Measurements from ENCODE around the gene ADAMTS10.
"Not testable (repeated sequence)": the region's sequence is repeated elsewhere in the genome, so short reads cannot be mapped to it uniquely, and the experiment has no call there.

ADAMTS10 gene

DNA sequence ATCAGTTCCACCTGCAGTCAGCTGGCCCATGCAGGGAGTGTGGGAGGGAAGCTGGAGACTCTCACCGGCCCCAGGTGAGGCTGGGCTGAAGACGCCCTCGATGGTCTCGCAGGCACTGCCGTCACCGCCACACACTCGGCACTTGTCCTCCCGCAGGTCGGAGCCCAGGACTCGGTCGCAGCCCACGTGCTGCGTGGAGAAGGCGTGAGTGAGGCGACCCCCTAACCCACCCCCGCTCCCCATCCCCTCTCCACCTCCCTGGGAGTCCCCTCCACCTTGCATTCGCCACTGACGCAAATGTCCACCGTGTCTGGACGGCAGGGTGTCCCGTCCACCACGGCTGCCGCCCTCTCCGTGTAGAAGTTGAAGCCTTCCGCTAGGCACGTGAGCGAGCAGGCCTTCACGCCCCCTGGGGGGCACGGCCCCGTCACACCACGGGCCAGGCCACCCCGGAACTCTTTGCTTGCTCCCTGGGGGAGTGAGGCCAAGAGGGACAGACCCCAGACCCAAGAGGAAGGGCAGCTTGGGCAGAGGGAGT is 21.3 kb downstream of the ADAMTS10 start:
- DNase-seq = no peak

DNA sequence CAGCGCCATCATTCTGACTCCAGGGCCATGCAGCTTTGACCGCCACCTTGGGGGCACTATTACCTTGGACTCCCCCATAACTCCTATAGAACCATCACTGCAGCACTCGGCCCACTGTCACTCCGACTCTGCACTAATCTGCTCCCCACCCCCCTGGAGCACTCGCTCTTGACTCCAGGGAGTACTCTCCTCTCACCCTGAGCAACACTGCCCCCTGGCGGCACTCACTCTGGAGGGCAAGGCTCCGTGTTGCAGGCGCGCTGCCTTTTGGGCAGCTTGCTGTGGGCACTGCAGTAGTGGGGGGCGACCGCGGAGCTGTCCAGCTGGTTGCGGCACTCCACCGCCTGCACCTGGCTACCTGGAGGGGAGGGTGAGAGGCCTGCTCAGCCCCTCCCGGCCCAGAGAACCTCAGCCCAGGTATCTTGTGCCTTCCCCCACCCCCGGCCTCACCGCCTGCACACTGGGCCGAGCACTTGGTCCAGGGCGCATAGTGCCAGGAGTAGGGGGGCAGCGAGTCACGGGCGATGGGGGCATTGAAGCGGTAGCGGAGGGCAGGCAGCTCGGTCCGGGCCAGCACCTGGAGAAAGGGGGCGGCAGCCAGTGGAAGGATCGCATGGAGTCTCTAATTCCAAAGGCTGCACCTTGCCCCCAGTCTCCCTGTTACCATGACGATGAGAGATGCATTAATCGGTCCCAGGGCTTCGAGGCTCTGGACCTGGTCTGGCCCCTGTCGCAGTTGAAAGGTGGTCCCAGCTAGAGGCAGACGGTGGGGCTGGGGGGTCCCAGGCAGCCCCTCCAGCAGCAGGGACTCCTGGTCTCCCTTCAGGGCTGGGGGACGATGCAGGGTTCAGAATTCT is 24.4 kb downstream of the ADAMTS10 start:
- DNase-seq = peak; percentile 77

DNA sequence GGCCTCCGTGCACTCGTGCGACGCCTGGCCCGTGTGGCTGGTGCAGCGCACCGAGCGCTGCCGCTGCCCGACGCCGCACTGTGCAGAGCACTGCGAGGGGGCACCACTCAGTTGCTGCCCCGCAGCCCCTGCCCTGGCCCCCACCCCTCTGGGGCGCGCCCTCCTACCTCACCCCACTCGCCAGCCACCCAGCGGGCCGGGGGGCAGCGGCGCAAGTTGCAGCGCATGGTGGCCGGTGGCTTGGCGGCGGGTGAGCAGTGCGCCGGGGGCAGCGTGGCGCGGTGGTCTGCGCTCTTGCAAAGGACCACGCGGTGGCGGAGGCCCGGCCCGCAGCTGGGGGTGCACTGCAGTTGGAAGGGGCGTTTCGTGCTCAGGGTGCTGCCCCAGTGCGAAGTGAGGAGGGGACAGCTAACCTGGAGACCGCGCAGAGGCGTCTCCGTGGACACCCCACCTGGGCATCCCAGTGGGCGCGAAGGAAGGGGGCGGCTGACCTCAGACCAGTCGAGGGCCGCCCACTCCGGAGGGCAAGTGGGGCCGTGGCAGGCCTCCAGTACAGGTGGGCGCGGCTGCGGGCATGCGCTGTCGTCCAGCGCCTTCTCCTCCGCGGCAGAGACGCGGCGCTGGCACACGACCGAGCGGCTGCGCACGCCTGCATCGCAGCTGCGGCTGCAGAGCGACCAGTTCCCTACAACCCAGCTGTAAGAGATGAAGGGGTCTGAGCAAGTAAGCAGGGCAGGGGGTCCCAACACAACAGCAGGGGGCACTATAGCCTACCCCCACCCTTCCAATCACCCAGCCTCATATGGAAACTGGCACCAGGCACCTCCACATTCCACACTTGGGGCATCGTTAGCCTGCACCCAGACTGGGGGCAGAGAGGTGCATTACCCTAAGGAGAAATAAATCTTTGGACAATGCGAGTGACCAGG is 25.3 kb downstream of the ADAMTS10 start:
- DNase-seq = no peak

DNA sequence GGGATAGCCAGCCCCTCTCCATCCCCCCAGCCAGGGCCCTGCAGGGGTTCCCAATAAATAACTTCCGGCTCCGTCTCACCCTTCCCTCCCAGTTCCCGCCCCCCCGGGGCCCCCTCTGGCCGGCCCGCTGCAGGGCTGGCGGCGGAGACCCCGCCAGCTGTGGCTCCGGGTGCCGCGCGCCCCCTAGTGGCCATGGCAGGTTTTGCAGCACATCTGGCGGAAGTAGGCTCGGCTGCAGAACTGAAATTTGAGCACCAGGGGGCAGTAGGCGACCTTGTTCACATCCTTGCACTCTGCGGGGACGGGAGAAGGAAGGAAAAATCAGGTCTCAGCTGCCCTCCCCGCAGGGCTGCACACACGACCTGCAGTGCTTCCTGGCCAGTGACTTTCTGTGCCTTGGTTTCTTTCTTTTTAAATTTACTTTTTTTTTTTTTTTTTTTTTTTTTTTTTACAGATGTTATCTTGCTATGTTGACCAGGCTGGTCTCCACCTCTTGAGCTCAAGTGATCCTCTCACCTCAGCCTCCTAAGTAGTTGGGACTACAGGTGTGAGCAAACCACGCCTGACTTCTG is 29.7 kb downstream of the ADAMTS10 start:
- DNase-seq = peak; percentile 90

DNA sequence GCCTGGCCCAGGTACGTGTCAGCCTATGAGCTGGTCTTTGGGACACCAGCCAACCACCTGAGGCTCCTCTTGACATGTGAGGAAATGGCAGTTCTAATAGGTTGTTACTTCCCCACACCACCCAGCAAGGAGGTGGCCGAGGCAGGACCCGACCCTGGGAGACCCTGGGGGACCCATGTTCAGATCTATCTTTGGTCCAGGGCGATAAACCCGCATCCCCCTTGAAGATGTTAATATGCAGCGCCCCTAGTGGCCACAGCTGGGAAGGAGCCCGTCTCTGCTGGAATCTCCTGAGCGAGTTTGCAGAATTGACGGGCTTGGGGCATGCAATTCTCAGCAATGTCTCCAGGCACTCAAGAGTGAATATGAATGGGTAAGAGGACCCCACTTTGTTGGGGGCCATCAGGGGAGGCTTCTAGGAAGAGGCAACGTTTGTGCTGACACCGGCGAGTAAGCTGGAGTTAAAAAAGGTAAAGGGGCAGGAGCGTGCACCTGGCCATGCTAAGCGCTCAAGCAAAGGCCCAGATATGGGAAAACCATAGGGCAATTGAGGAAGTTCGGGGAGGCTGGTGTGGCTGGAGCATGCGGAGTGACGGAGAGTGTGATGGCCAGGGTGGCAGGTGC is 31.8 kb downstream of the ADAMTS10 start:
- peak; percentile 89 for DNase-seq

DNA sequence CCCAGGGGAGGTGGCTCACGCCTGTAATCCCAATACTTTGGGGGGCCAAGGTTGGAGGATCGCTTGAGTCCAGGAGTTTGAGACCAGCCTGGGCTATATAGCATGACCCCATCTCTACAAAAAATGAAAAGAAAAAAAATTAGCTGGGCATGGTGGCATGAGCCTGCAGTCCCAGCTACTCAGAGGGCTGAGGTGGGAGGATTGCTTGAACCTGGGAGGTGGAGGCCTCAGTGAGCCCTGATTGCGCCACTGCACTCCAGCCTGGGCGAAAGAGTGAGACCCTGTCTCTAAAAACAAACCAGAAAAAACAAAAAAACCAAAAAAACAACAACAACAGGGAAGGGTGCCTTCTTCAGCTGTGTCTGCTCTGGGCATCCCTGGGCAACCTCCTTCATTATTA is 32.8 kb downstream of the ADAMTS10 start:
- no peak for DNase-seq

DNA sequence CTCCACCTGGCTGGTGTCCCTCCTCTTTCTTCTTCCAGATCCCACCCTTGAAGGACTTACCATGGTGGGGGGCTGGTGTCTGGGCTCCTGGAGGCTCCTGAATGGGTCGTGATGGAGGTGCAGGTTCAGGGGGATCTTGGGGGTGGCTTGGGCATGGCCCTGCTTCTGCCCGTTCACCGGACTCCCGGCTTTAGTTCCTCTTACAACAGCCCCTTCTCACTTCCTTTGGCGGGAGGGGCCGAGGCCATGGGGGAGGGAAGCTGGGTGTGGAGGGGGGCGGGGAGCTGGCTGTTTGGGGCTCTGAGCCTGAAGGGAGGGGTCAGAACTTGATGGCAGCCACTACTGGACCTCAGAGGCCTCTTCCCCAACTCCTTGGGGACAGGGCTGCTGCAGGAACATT is 33.3 kb downstream of the ADAMTS10 start, which contains the start of gene MYO1F:
MYO1F (minus strand) TSS at position 196 of the 400 bp plus-strand sequence; CDS start at position 63, 133 bp downstream.
- DNase-seq = no peak

DNA sequence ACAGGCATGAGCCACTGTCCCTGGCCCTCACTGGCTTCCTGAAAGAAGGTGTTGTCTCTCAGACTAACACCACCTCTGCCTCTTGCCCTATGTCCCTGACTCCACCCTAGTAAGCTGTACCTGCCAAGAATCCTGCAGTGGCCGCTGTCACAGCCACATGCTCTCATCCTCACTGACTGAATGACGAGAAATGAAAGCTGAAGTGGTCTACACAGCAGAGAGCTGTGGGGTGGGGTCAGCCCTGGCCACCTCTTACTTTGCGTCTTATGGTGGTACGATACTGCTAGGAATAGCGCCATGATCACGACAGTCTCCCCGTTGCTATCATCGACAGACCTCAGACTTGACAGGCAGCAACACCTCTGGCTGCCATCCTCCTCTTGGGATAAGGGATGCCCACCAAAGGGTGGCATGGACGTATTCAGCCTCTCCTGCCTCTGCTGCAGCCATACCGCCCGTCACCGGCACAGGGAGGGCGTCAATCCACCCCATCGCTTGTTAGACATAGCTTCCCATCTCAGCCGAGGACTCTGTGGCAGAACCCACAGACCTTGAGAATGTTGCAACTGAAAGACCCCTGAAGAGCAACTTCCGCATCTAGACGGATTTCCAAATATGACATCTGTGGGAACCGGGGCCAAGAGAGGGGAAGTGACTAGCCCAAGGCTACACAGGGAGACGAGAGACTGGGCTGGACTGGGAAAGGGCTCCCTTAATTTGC is 34.1 kb downstream of the ADAMTS10 start:
- peak; percentile 24 for DNase-seq

DNA sequence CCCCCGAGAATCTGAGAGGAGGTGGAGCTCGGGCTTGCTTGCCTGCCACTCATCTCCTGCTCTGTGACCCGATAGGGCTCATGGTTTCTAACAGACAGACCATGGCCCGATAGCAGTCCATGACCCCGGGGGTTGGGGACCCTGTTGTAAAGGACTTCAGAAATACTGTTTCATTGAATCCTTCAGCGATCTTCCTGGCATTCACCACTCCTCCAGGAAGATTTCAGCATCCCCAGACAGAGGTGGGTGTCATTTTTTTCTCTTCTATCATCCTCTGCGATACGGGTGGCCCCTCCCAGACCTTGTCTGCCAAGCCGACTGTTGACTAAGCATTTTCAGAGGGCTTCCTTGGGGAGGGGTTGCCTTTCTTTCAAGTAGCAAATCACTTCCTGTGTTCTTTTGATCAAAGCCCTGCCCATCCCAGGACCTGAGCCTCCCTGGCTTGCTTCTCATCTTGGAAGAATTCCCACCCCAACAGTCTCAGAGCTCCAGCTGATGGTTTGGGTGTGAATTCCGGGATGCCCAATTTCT is 35.0 kb downstream of the ADAMTS10 start:
- peak; percentile 43 for DNase-seq

DNA sequence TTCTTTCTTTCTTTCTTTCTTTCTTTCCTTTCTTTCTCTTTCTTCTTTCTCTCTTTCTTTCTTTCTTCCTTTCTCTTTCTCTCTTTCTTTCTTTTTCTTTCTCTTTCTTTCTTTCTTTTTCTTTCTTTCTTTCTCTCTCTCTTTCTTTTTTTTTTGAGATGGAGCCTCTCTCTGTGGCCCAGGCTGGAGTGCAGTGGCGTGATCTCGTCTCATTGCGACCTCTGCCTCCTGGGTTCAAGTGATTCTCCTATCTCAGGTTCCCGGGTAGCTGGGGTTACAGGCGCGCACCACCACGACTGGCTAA is 35.9 kb downstream of the ADAMTS10 start:
- not testable (repeated sequence) for DNase-seq

DNA sequence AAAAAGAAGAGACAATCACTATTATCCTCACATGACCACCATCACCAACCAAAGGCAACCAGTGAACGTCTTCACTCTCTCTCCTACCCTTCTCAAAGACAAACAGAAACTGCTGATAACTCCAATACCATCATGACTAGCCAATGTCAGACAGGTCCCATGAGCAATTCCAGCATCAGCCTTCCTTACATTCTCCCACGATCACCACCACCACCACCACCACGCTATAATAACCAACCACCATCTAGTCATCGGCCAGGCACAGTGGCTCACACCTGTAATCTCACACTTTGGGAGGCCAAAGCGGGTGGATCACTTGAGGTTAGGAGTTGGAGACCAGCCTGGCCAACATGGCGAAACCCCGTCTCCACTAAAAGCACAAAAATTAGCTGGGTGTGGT is 37.2 kb downstream of the ADAMTS10 start:
- peak; percentile 21 for DNase-seq

DNA sequence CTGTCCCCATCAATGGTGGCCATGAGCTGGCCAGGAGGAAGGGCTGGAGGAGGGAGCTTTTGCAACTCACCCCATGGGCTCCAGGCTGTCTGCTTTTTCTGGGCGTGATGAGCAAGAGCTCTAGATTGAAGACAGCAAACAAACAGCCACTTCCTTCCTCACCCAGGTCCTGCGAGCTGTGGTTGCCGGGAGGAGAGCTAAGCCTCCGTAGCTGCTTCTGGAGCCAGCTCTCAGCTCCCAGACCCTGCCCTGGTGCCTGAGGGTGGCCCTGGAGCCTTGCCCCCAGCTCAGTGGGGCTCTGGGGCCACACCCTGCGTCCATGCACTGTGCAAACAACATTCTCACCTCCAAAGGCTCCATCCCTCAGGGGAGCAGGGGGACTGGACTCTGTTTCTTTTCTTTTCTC is 39.5 kb downstream of the ADAMTS10 start:
- peak; percentile 51 for DNase-seq

DNA sequence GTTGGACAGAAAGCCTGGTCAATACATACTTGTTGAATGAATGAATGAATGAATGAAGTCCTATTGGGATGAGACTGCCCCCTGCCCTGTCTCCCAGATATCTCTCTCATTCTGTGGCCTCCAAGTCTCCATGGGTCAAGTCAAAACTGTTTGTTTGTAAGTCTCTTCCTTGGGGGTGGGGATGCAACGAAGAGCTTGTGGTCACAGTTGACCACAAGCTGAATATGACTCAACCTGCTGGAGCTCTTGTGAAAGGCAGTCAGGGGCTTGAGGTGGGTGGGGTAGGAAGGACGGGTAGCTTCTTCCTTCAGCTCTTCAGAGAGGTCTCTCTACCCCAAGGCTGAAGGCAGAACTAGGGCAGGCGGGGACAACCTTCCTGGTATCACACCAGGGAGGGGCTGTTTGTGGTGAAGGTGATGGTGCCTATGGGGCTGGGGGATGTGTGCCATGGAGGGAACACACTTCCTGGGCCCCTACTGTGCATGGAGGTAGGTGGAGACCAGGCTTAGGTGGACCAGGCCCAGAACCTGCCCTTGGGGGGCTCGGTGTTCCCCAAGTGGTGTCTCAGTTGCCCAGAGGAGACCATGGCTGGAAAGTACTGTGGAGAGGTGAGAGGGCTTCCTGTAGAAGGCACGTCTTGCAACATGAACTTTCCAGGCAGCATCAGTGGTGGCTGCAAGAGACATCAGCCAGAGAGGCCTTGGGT is 41.3 kb downstream of the ADAMTS10 start:
- DNase-seq = peak; percentile 67

DNA sequence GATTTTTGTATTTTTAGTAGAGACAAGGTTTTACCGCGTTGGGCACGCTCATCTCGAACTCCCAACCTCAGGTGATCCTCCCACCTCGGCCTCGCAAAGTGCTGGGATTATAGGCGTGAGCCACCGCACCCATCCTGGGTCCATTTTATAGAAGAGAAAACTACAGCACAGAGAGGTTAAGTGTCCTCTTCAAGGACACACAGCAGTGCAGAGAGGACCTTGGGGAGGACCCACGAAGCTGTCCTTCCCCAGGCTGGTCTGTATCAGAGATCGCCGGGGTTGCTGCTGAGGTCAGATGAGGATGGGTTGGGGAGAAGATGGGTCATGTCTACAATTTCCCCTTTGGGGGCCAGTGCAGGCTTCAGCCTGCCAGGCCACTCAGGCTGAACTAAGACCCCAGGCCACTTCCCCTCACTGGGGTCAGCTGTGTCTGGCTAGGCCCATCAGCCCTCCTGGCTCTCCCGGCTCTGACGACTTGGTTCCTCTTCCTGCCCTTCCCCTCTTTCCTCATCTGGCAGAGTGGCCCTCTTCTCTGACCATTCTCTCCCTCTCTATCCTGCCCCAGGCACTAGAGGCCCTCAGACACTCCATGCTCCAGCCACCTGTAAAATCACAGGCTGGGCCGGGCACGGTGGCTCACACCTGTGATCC is 42.9 kb downstream of the ADAMTS10 start:
- DNase-seq = no peak

DNA sequence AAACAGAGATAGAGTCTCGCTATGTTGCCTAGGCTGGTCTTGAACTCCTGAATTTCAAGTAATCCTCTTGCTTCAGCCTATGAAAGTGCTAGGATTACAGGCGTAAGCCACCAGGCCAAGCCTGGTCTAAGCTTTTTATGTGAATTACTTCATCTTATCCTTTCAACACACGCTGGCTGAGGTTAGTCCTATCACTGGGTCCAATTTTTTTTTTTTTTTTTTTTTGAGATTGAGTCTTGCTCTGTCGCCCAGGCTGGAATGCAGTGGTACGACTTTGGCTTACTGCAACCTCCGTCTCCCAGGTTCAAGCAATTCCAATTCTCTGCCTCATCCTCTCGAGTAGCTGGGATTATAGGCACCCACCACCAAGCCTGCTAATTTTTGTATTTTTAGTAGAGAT is 43.7 kb downstream of the ADAMTS10 start:
- no peak for DNase-seq

DNA sequence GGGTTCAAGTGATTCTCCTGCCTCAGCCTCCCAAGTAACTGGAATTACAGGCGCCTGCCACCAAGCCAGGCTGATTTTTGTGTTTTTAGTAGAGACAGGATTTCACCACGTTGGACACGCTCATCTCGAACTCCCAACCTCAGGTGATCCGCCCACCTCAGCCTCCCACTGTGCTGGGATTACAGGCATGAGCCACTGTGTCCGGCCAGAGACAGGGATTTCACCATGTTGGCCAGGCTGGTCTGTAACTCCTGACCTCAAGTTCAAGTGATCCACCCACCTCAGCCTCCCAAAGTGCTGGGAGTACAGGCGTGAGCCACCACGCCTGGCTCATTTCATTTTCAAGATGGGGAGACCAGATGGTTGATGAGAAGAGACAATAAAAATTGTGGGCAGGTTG is 45.6 kb downstream of the ADAMTS10 start:
- not testable (repeated sequence) for DNase-seq

DNA sequence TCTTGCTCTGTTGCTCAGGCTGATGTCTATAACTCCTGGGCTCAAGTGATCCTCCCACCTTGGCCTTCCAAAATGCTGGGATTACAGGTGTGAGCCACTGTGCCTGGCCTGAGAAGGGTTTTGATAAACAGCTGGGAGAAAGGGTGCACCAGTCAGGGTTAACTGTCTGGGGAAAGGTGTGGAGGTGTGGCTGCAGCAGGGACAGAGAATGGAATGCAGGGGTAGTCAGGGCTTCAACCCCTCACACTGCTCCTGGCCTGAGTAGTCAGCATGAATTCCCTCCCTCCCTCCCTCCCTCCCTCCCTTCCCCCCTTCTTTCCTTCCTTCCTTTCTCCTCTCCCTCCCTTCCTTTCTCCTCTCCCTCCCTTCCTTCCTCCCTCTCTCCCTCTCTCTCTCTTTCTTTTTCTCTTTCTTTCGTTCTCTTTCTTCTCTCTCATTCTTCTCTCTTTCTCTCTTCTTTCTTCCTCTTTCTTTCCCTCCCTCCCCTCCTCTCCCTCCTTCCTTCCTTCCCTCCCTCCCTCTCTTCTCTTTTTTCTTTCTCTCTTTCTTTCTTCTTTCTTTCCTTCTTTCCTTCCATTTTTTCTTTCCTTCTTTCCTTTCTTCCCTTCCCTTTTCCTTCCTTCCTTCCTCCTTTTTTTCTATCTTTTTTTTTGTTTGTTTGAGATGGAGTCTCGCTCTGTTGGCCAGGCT is 49.3 kb downstream of the ADAMTS10 start:
- DNase-seq = no peak

DNA sequence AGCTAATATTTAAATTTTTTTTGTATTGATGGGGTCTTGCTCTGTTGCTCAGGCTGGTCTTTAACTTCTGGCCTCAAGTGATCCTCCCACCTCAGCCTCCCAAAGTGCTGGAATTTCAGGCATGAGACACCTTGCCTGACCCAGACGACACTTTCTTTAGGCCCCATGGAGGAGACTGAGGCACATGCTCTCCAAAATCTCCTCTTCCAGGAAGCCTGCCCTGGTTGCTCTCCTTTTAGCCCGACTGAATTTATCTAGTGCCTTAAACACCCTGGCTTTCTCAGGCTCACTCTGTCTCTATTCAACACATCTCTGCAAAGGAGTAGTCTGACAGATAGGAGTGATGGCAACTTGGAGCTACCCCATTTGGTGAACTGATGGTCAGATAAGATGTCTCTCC is 52.2 kb downstream of the ADAMTS10 start:
- DNase-seq = no peak

DNA sequence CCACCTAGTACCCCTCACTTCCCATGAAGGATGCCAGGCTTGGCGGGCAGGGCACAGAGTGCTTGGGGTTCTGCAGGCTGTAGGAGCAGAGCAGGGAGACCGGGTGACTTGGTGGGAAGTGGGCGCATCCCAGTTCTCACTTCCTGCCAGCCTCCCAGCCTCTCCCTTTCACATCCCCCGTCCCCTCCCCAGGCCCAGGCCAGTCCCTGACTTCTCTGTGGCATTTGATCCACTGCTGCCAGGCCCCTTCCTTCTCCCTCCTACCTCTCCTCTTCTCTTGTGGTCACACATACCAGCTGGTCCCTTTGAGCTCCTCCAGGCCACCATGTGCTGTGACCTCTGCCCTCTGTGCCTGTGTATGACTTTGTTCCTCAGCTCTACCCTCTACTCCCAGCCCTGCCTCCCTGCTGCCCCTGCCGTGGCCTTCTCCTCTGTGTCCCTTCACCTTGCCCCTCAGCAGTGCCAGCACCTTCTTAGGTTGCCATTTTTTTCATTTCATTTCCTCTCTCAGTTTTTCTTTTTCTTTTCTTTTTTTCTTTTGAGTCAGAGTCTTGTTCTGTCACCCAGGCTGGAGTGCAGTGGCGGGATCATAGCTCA is 52.8 kb downstream of the ADAMTS10 start:
- DNase-seq = no peak
